ENCODE results near the gene HTR1D. TPM values are rescaled to one million over a fixed set of nuclear protein-coding genes. Genes with fewer than 3 reads are reported as not detected.
A peak's percentile ranks its signal among the peaks of the same experiment; 100 is the strongest.

Gene HTR1D
- total RNA-seq, 2 donors from 2014 or later: not detected

GRCh38 chr1:23148084-23148483 lies 69.2 kb downstream of the HTR1D start:
- peak overlapping the region; percentile 18 to 60 for H3K27ac Mint-ChIP-seq
- DNase-seq (ENCODE audit: low spot score in 2 of 2) (no peak), ATAC-seq (peak; percentile 90 to 98)
- H3K9me3 Mint-ChIP-seq: no peaks in the 10 kb centered on the region
- H3K36me3 Mint-ChIP-seq: no peaks in the 10 kb centered on the region

Other genes with a start within 250 kb of the HTR1D start
- gene LACTBL1, start 244.6 kb downstream of the HTR1D start, total RNA-seq: not detected
- gene TEX46, start 201.7 kb downstream of the HTR1D start, total RNA-seq: not detected
- 10 to 100 TPM; 27.3 to 61.9 TPM for gene KDM1A, start 198.0 kb downstream of the HTR1D start, total RNA-seq
- gene LUZP1, start 48.6 kb downstream of the HTR1D start, total RNA-seq: 10 to 100 TPM; 18.5 to 21.4 TPM
- gene HNRNPR, start 126.8 kb upstream of the HTR1D start, total RNA-seq: 100 to 1,000 TPM; 175 to 177 TPM
- gene ZNF436, start 152.3 kb upstream of the HTR1D start, total RNA-seq: 1 to 10 TPM; 7.6 to 8.2 TPM
- gene TCEA3, start 207.2 kb upstream of the HTR1D start, total RNA-seq: 10 to 100 TPM; 10.5 to 19.2 TPM

Measured in activated naive CD4-positive, alpha-beta T cell treated with anti-CD3 and anti-CD28 coated beads, Interleukin-2, amount 50 U/mL, for 72 hours (primary cell).